Activated CD8-positive, alpha-beta memory T cell treated with anti-CD3 and anti-CD28 coated beads for 36 hours (primary cell): ENCODE measurements around the gene PFDN4. TPM values are rescaled to one million over a fixed set of nuclear protein-coding genes. Genes with fewer than 3 reads are reported as not detected.
"Not testable (repeated sequence)": the region's sequence is repeated elsewhere in the genome, so short reads cannot be mapped to it uniquely, and the experiment has no call there.

Experiments
- CTCF ChIA-PET: fragments of 350-600 bp; sonication (Branson Sonifier 250); formaldehyde crosslinking; loops from one replicate; lab custom pipeline; 2021; ENCODE audit warnings: antibody characterized with exemption; lab: Charles Lee
- POLR2A ChIA-PET: fragments of 350-600 bp; sonication (Branson Sonifier 250); formaldehyde crosslinking; loops from one replicate; lab custom pipeline; 2021; ENCODE audit warnings: antibody characterized with exemption; lab: Charles Lee
- total RNA-seq, 2 experiments: library from RNA; stranded (reverse); gene quantifications; one replicate each; pipeline ENCODE4 v1.2.3, GENCODE V29; 2021

PFDN4 gene
- total RNA-seq, 2 experiments from 2014 or later, result 42.9 TPM

- POLR2A ChIA-PET, result interaction anchor here (0.6 kb wide), 1 partner anchor 286 kb away, joined by 6 read pairs; no protein-coding TSS in a partner anchor
- CTCF ChIA-PET, result interaction anchor here (1.4 kb wide), 1 partner anchor 430 kb away, joined by 4 read pairs; no protein-coding TSS in a partner anchor
Observed at GRCh38 chr20:54218470-54218869, 10.6 kb downstream of the PFDN4 start.

GRCh38 chr20:54219751-54220426 lies 12.0 kb downstream of the PFDN4 start:
- POLR2A ChIA-PET, result no interaction called here
- CTCF ChIA-PET, result interaction anchor here (1.4 kb wide), 1 partner anchor 428 kb away, joined by 4 read pairs; no protein-coding TSS in a partner anchor

- ChIA-PET CTCF (interaction anchor here (0.6 kb wide), 1 partner anchor 337 kb away, joined by 4 read pairs; no protein-coding TSS in a partner anchor), POLR2A (no interaction called here)
Observed at GRCh38 chr20:54220722-54221121, 12.8 kb downstream of the PFDN4 start.

- CTCF ChIA-PET, result interaction anchor here (0.6 to 2.0 kb wide), 4 partner anchors 13 to 427 kb away, joined by 3 to 8 read pairs (median 4); partner anchors contain the start of gene PFDN4
- POLR2A ChIA-PET, result no interaction called here
Observed at GRCh38 chr20:54221353-54221752, 13.5 kb downstream of the PFDN4 start.

GRCh38 chr20:54221996-54222890 lies 14.4 kb downstream of the PFDN4 start:
- ChIA-PET CTCF (interaction anchor here (0.7 to 2.0 kb wide), 3 partner anchors 14 to 426 kb away, joined by 3 to 8 read pairs (median 3); partner anchors contain the start of gene PFDN4), POLR2A (no interaction called here)

- ChIA-PET CTCF (interaction anchor here (2.0 kb wide), 1 partner anchor 15 kb away, joined by 8 read pairs; the partner anchor contains the start of gene PFDN4), POLR2A (no interaction called here)
Observed at GRCh38 chr20:54223285-54223684, 15.4 kb downstream of the PFDN4 start.

GRCh38 chr20:54223751-54224150 lies 15.9 kb downstream of the PFDN4 start:
- ChIA-PET CTCF (interaction anchor here (0.6 kb wide), 1 partner anchor 24 kb away, joined by 3 read pairs; no protein-coding TSS in a partner anchor), POLR2A (no interaction called here)

GRCh38 chr20:54224642-54225041 lies 16.8 kb downstream of the PFDN4 start:
- CTCF ChIA-PET, result interaction anchor here (0.6 to 1.3 kb wide), 2 partner anchors 17 to 733 kb away, joined by 3 to 4 read pairs; partner anchors contain the start of gene PFDN4
- POLR2A ChIA-PET, result not testable (repeated sequence)

GRCh38 chr20:54227241-54227640 lies 19.4 kb downstream of the PFDN4 start:
- ChIA-PET POLR2A (no interaction called here), CTCF (no interaction called here)

GRCh38 chr20:54227751-54228150 lies 19.9 kb downstream of the PFDN4 start:
- CTCF ChIA-PET, result no interaction called here
- POLR2A ChIA-PET, result no interaction called here

GRCh38 chr20:54228841-54229240 lies 21.0 kb downstream of the PFDN4 start:
- ChIA-PET POLR2A (no interaction called here), CTCF (no interaction called here)

- POLR2A ChIA-PET, result no interaction called here
- CTCF ChIA-PET, result no interaction called here
Observed at GRCh38 chr20:54229566-54230160, 21.8 kb downstream of the PFDN4 start.

GRCh38 chr20:54231036-54231435 lies 23.1 kb downstream of the PFDN4 start:
- CTCF ChIA-PET, result no interaction called here

GRCh38 chr20:54234991-54235390 lies 27.1 kb downstream of the PFDN4 start:
- ChIA-PET CTCF (no interaction called here), POLR2A (no interaction called here)

More at GRCh38 chr20:54231036-54231435, 23.1 kb downstream of the PFDN4 start:
- POLR2A ChIA-PET, result no interaction called here

- ChIA-PET POLR2A (no interaction called here), CTCF (no interaction called here)
Observed at GRCh38 chr20:54237116-54237943, 29.4 kb downstream of the PFDN4 start.

- ChIA-PET CTCF (no interaction called here), POLR2A (no interaction called here)
Observed at GRCh38 chr20:54244113-54244512, 36.2 kb downstream of the PFDN4 start.

- POLR2A ChIA-PET, CTCF ChIA-PET: not testable (repeated sequence)
Observed at GRCh38 chr20:54248705-54249104, 40.8 kb downstream of the PFDN4 start.

GRCh38 chr20:54250691-54251090 lies 42.8 kb downstream of the PFDN4 start:
- ChIA-PET CTCF (no interaction called here), POLR2A (no interaction called here)

- POLR2A ChIA-PET, result no interaction called here
- CTCF ChIA-PET, result no interaction called here
Observed at GRCh38 chr20:54251096-54251495, 43.2 kb downstream of the PFDN4 start.
